ENCODE results near the gene RABL3.

DNA sequence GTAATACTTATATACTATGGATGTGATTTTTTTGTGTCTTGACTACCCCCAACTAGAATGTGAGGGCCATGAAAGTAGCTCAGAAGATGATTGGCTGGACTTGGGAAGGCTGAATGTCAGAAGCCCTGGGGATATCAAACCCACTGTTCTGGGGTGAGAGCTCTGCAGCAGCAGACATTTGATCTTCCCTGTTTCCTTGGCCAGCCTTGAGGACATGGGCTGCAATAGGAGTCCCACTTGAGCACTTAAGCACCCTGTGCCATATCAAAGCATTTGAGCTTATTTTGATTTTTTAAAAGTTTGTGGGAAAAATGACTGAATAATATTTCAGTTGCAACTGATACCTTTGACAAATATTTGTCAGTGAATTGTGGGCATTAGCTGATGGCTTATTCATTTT is 21.9 kb upstream of the RABL3 start:
- TF ChIP-seq, protein P1, sequence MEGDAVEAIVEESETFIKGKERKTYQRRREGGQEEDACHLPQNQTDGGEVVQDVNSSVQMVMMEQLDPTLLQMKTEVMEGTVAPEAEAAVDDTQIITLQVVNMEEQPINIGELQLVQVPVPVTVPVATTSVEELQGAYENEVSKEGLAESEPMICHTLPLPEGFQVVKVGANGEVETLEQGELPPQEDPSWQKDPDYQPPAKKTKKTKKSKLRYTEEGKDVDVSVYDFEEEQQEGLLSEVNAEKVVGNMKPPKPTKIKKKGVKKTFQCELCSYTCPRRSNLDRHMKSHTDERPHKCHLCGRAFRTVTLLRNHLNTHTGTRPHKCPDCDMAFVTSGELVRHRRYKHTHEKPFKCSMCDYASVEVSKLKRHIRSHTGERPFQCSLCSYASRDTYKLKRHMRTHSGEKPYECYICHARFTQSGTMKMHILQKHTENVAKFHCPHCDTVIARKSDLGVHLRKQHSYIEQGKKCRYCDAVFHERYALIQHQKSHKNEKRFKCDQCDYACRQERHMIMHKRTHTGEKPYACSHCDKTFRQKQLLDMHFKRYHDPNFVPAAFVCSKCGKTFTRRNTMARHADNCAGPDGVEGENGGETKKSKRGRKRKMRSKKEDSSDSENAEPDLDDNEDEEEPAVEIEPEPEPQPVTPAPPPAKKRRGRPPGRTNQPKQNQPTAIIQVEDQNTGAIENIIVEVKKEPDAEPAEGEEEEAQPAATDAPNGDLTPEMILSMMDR (IDR thresholded peaks at IDR 0.05; ENCODE audit: borderline replicate concordance, extremely low read depth, low read length, poor library complexity, severe bottlenecking) = no peak
- no peak for TF ChIP-seq EZH2 (IDR thresholded peaks at IDR 0.05; ENCODE audit: borderline replicate concordance, low read depth, low read length, severe bottlenecking)

Measured in DND-41 (cell line).